Spleen (tissue), 3 donors: ENCODE results near the gene GPATCH4.

Experiments
- POLR2A ChIP-seq, 3 donors: fragments of 450-650 bp; IDR thresholded peaks; one replicate each; pipeline ENCODE4 v1.5.1; 2017; ENCODE audit warnings: antibody characterized with exemption in 3 of 3, mild to moderate bottlenecking in 1 of 3
- POLR2AphosphoS5 ChIP-seq, 3 donors: sonication (generic); formaldehyde crosslinking; IDR thresholded peaks; one replicate each; pipeline ENCODE4 v1.5.1; 2017; ENCODE audit warnings: antibody characterized with exemption in 3 of 3

DNA sequence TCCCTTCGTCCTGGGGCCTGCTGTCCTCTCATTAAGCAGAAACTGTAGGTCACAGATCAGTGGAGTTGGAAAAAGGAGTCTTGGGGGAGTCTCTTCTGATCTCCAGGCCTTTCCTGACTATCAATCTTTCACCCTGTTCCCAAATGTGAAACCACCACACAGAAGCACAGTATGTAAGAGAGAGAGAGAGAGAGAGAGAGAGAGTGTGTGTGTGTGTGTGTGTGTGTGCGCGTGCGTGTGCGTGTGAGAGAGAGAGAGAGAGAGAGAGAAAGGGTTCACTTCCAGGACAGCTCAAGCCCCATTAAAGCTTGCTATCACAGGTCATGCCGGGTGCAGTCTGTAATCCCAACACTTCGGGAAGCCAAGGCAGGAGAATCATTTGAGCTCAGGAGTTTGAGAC is 23.2 kb downstream of the GPATCH4 start:
- TF ChIP-seq POLR2AphosphoS5 (IDR thresholded peaks at IDR 0.05) = no peak
- TF ChIP-seq POLR2A (IDR thresholded peaks at IDR 0.05) = no peak
